Stomach smooth muscle (tissue), 2 donors: ENCODE data around the gene DUOX1.

Source experiments
- H3K27ac ChIP-seq: one replicate; pipeline ENCODE4 v1.7.0; 2013; ENCODE audit warnings: mild to moderate bottlenecking, low read length, inconsistent platforms
- H3K27me3 ChIP-seq, 2 donors: one replicate each; pipeline ENCODE4 v1.7.0; 2013; ENCODE audit warnings: low read length in 2 of 2; ENCODE audit not compliant: insufficient read depth in 2 of 2, control insufficient read depth in 1 of 2
- H3K36me3 ChIP-seq, 2 donors: one replicate each; pipeline ENCODE4 v1.7.0; 2013; ENCODE audit warnings: low read length in 2 of 2; ENCODE audit not compliant: control insufficient read depth in 2 of 2, insufficient read depth in 2 of 2
- H3K4me1 ChIP-seq: one replicate; pipeline ENCODE4 v1.7.0; 2013; ENCODE audit warnings: low read length; ENCODE audit not compliant: control insufficient read depth, insufficient read depth
- H3K4me3 ChIP-seq, 2 donors: one replicate each; pipeline ENCODE4 v1.7.0; 2013; ENCODE audit warnings: low read length in 2 of 2
- H3K9ac ChIP-seq, 2 donors: one replicate each; pipeline ENCODE4 v1.7.0; 2013; ENCODE audit warnings: low read length in 2 of 2, mild to moderate bottlenecking in 1 of 2
- H3K9me3 ChIP-seq, 2 donors: one replicate each; pipeline ENCODE4 v1.7.0; 2013; ENCODE audit warnings: low read length in 2 of 2; ENCODE audit not compliant: control insufficient read depth in 2 of 2
- donor health status: healthy.
- donor health status: Pancreatic carcinoma.

Gene DUOX1

GRCh38 chr15:45169608-45170480, 40.0 kb downstream of the DUOX1 start:
- H3K27me3 ChIP-seq = no peaks in the 10 kb centered on the region
- H3K4me1 ChIP-seq = peaks cover 20% of the 10 kb centered on the region
- H3K9ac ChIP-seq = no peak overlapping the region
- no peak overlapping the region for H3K4me3 ChIP-seq
- H3K27ac ChIP-seq = no peak overlapping the region
- H3K36me3 ChIP-seq = no peaks in the 10 kb centered on the region
- H3K9me3 ChIP-seq = no peaks in the 10 kb centered on the region

DNA sequence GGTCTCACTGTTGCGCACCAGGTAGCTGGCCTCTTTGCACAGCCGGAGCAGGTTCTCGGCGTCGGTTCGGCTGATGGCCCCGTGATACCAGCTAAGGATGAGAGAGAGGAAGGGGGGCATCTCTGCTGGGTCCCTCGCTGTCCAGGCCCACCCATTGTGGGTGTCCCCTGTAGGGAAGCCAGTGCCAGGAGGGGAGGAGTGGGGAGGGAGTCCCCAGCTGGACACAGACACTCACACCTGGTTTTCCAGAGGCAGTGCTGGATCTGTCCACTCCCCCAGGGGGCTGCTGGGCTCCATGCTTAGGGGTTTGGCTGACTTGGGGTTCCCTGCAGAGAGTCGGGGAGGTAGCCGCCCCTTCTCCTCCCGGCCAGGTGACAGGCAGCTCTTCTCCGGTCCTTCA, 42.1 kb downstream of the DUOX1 start:
- Histone ChIP-seq H3K27me3 (no peaks in the 10 kb centered on the region), H3K36me3 (peaks cover 0 to 4% of the 10 kb centered on the region in 2 donors), H3K9me3 (no peaks in the 10 kb centered on the region), H3K4me1 (peaks cover 11% of the 10 kb centered on the region), H3K9ac (no peak overlapping the region), H3K27ac (no peak overlapping the region), H3K4me3 (no peak overlapping the region)

GRCh38 chr15:45174069-45174468, 44.3 kb downstream of the DUOX1 start:
- Histone ChIP-seq H3K4me3 (no peak overlapping the region), H3K9ac (no peak overlapping the region), H3K27me3 (no peaks in the 10 kb centered on the region), H3K27ac (no peak overlapping the region), H3K4me1 (peaks cover 3% of the 10 kb centered on the region), H3K9me3 (no peaks in the 10 kb centered on the region), H3K36me3 (peaks cover 5 to 8% of the 10 kb centered on the region in 2 donors)

DNA sequence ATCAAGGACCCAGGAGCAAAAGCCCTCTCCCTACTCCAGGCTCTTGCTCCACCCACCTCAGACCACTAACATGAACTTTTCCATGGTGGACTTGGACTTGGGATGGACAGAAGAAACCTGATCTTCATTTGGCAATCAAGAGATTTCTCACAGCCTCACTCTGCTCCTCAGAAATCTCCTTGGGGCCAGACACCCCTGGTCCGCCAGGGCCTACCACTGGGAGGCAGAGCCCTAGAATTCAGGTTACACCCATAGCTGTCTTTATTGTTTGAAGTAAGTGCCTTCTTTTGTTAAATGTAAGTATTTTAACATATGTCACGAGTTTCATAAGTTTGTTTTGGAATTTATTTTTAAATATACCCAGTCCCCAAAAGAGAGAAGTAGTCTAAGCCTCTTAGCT, 44.8 kb downstream of the DUOX1 start:
- Histone ChIP-seq H3K4me1 (peaks cover 3% of the 10 kb centered on the region), H3K27me3 (no peaks in the 10 kb centered on the region), H3K27ac (no peak overlapping the region), H3K36me3 (peaks cover 5 to 8% of the 10 kb centered on the region in 2 donors), H3K9me3 (no peaks in the 10 kb centered on the region), H3K4me3 (no peak overlapping the region), H3K9ac (no peak overlapping the region)

DNA sequence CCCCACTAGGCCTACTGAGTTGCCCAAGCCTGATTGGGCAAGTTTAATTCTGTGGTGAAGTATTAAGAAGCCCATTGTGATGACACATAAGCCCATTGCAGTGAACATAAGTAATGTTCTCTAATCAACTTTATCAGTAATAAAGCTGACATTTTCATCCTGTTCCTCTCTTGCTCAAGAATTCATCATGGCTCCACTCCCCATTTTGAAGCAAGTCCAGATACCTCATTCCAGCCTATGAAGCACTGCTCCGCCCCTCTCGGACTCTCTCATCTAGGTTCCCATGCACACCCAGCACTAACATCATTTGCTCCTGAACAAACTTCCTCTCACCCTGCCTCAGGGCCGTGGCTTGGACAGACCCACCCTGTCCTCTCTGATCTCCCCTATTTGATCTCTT, 47.5 kb downstream of the DUOX1 start:
- Histone ChIP-seq H3K4me1 (peaks cover 3% of the 10 kb centered on the region), H3K9ac (no peak overlapping the region), H3K27ac (no peak overlapping the region), H3K4me3 (no peak overlapping the region), H3K27me3 (no peaks in the 10 kb centered on the region), H3K36me3 (peaks cover 5 to 8% of the 10 kb centered on the region in 2 donors), H3K9me3 (no peaks in the 10 kb centered on the region)

DNA sequence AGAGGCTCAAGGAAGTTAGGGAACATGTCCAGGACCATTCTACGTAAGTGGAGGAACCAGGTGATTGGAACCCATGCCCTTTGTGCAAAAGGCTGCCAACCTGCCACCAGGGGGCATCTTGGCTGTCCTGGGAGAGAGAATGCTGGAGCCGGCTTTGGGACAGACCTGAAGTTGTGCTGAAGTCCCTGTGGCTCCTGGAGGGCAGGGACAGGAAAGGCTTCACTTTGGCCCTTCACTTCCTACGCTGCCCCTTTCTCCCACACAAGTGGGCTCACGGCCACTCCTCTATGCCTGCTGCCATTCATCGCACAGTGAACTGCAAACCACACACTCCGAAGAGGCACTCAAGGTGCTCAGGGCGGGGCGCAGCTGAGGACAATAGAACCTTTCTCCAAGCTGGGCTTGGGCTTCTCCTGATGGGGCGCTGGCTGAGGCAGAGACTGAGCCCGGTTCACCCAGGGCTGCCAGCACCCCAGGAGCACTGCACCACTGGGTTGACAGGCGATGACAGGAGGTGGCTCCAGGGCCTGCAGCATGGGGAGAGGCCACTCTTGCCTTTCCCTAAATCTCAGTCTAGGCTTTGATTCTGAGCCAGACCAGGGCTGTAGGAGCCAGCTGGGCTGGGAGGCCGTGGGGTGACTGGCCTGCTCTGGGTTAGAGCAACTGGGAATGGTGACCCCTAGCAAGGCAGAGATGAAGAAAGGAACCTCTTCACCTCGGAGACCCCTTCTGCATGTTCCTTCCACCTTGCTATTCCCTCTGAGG, 49.6 kb downstream of the DUOX1 start:
- Histone ChIP-seq H3K9me3 (no peaks in the 10 kb centered on the region), H3K27ac (no peak overlapping the region), H3K27me3 (no peaks in the 10 kb centered on the region), H3K4me1 (peaks cover 3% of the 10 kb centered on the region), H3K4me3 (no peak overlapping the region), H3K9ac (no peak overlapping the region), H3K36me3 (peaks cover 5 to 8% of the 10 kb centered on the region in 2 donors)

DNA sequence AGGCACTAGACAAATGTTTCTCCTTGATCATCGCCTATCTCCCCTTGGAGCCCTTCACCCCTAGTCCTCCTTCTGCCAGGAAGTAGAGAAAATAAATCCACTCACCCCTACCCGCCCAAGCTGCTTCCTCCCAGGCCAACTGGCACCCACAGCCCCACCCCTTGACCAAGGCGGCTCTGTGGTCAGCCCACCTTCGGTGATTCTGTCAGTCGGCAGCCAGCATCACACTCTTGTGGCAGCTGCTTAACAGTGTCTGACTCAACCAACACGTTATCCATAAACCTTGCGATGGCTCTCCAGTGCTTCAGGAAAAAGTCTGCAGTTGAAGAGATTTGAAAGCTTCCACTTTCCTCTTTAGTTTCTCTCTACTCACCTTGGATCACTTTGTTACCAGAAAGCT, 50.4 kb downstream of the DUOX1 start:
- no peak overlapping the region for H3K27ac ChIP-seq

DNA sequence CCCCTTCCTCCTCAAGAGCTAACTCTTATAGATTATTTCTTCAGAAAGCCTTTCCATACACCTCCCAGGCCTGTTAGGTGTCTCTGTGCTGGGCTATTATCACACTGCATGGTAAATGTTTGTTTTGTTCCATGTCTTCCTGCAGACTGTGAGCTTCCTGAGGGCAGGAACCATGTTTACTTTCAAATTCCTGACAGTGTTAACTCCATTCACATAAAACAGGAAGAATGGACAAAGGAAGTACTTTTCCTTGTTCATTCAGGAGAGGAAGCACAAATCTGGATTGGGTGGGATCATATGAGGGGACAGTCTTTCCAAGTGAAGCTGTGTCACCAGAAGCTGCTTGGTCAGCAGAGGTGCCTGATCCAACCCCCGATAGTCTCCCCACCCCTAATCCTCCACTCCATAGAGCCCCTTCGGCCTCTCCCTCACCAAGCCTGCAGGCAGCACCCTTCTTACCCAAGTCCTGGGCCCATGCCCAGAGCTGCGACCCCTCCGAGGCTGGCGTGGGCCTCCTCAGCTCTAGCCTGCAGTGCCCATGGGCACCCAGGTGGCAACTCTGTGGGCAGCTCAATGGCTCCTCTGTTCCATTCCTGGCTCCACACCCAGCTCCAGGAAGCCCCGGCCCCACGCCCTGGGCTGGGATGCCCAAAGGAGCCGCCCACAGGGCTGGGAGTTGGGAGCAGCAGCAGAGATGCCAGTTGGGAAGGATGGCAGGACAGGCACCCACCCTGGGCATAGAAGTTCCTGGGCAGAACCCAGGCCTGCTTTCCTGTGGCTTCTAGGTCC, 51.0 kb downstream of the DUOX1 start:
- Histone ChIP-seq H3K4me1 (peaks cover 8% of the 10 kb centered on the region), H3K9ac (no peak overlapping the region), H3K36me3 (peaks cover 5 to 8% of the 10 kb centered on the region in 2 donors), H3K27ac (no peak overlapping the region), H3K27me3 (no peaks in the 10 kb centered on the region), H3K4me3 (no peak overlapping the region), H3K9me3 (no peaks in the 10 kb centered on the region)

More for the DNA sequence above, 50.4 kb downstream of the DUOX1 start:
- Histone ChIP-seq H3K36me3 (peaks cover 5 to 8% of the 10 kb centered on the region in 2 donors), H3K4me1 (peaks cover 5% of the 10 kb centered on the region), H3K27me3 (no peaks in the 10 kb centered on the region), H3K9me3 (no peaks in the 10 kb centered on the region), H3K4me3 (no peak overlapping the region), H3K9ac (no peak overlapping the region)

GRCh38 chr15:45181491-45182285, 51.9 kb downstream of the DUOX1 start:
- Histone ChIP-seq H3K4me3 (no peak overlapping the region), H3K27ac (no peak overlapping the region), H3K36me3 (peaks cover 5 to 7% of the 10 kb centered on the region in 2 donors), H3K9me3 (no peaks in the 10 kb centered on the region), H3K27me3 (no peaks in the 10 kb centered on the region), H3K4me1 (peaks cover 15% of the 10 kb centered on the region), H3K9ac (no peak overlapping the region)

- no peaks in the 10 kb centered on the region for H3K27me3 ChIP-seq
- H3K4me1 ChIP-seq = peaks cover 20% of the 10 kb centered on the region
- H3K36me3 ChIP-seq = peaks cover 0 to under 1% of the 10 kb centered on the region in 2 donors
- H3K4me3 ChIP-seq = no peak overlapping the region
- no peaks in the 10 kb centered on the region for H3K9me3 ChIP-seq
- no peak overlapping the region for H3K9ac ChIP-seq
- H3K27ac ChIP-seq = no peak overlapping the region
Observed at GRCh38 chr15:45182996-45183395, 53.2 kb downstream of the DUOX1 start.
